ENCODE results near the gene TMEM14A. TPM values are rescaled to one million over a fixed set of nuclear protein-coding genes. Genes with fewer than 3 reads are reported as not detected.
"Not testable (repeated sequence)": the region's sequence is repeated elsewhere in the genome, so short reads cannot be mapped to it uniquely, and the experiment has no call there.

TMEM14A gene
- total RNA-seq, 2 donors from 2014 or later, result 9.2 to 12.6 TPM

GRCh38 chr6:52706001-52706400 is 35.1 kb downstream of the TMEM14A start:
- no peak overlapping the region for H3K4me3 Mint-ChIP-seq
- H3K4me1 Mint-ChIP-seq, result no peaks in the 10 kb centered on the region
- no peak for DNase-seq
- peaks cover 16% of the 10 kb centered on the region for H3K9me3 Mint-ChIP-seq
- peaks cover 1% of the 10 kb centered on the region for H3K27me3 Mint-ChIP-seq (ENCODE audit: insufficient read depth)
- Histone ChIP-seq H3K27me3 (ENCODE audit: control insufficient read depth, insufficient read depth, low read length, poor library complexity, severe bottlenecking) (no peaks in the 10 kb centered on the region), H3K9me3 (ENCODE audit: control insufficient read depth, low read length) (peaks cover 20% of the 10 kb centered on the region), H3K36me3 (ENCODE audit: control insufficient read depth, insufficient read depth, low read length) (no peaks in the 10 kb centered on the region), H3K4me1 (ENCODE audit: control insufficient read depth, insufficient read depth, low read length) (no peaks in the 10 kb centered on the region), H3K27ac (ENCODE audit: low read depth, low read length) (no peak overlapping the region), H3K4me3 (ENCODE audit: low read length) (no peak overlapping the region), H3K9ac (ENCODE audit: extremely low read depth, low read length, poor library complexity, severe bottlenecking) (no peak overlapping the region)
- no peak overlapping the region for H3K27ac Mint-ChIP-seq
- WGBS, 2 experiments (ENCODE audit: insufficient coverage in 1 of 2, insufficient read length in 1 of 2), result 98 to 100% methylated on average over 1 to 3 of the region's 3 CpGs
- TF ChIP-seq CTCF (conservative IDR thresholded peaks at IDR 0.05), result no peak
- H3K36me3 Mint-ChIP-seq (ENCODE audit: low read depth), result no peaks in the 10 kb centered on the region

GRCh38 chr6:52707963-52708680 is 37.2 kb downstream of the TMEM14A start:
- no peak for DNase-seq
- TF ChIP-seq CTCF (conservative IDR thresholded peaks at IDR 0.05), result no peak
- no peaks in the 10 kb centered on the region for H3K36me3 ChIP-seq (ENCODE audit: control insufficient read depth, insufficient read depth, low read length)
- H3K9ac ChIP-seq (ENCODE audit: extremely low read depth, low read length, poor library complexity, severe bottlenecking), result no peak overlapping the region
- H3K9me3 Mint-ChIP-seq, result peaks cover 16% of the 10 kb centered on the region
- peaks cover 20% of the 10 kb centered on the region for H3K9me3 ChIP-seq (ENCODE audit: control insufficient read depth, low read length)
- WGBS, 2 experiments (ENCODE audit: insufficient coverage in 1 of 2, insufficient read length in 1 of 2), result 91 to 100% methylated on average over 2 to 3 of the region's 3 CpGs
- no peak overlapping the region for H3K27ac Mint-ChIP-seq
- H3K36me3 Mint-ChIP-seq (ENCODE audit: low read depth), result no peaks in the 10 kb centered on the region
- H3K4me1 ChIP-seq (ENCODE audit: control insufficient read depth, insufficient read depth, low read length), result no peaks in the 10 kb centered on the region
- no peak overlapping the region for H3K27ac ChIP-seq (ENCODE audit: low read depth, low read length)
- H3K27me3 ChIP-seq (ENCODE audit: control insufficient read depth, insufficient read depth, low read length, poor library complexity, severe bottlenecking), result no peaks in the 10 kb centered on the region
- H3K27me3 Mint-ChIP-seq (ENCODE audit: insufficient read depth), result peaks cover 1% of the 10 kb centered on the region
- H3K4me1 Mint-ChIP-seq, result no peaks in the 10 kb centered on the region
- H3K4me3 ChIP-seq (ENCODE audit: low read length), result no peak overlapping the region
- no peak overlapping the region for H3K4me3 Mint-ChIP-seq

GRCh38 chr6:52712136-52712535 is 41.2 kb downstream of the TMEM14A start:
- Histone ChIP-seq H3K36me3 (ENCODE audit: control insufficient read depth, insufficient read depth, low read length) (no peaks in the 10 kb centered on the region), H3K9ac (ENCODE audit: extremely low read depth, low read length, poor library complexity, severe bottlenecking) (no peak overlapping the region), H3K4me3 (ENCODE audit: low read length) (no peak overlapping the region), H3K4me1 (ENCODE audit: control insufficient read depth, insufficient read depth, low read length) (no peaks in the 10 kb centered on the region), H3K9me3 (ENCODE audit: control insufficient read depth, low read length) (peaks cover 16% of the 10 kb centered on the region), H3K27ac (ENCODE audit: low read depth, low read length) (no peak overlapping the region), H3K27me3 (ENCODE audit: control insufficient read depth, insufficient read depth, low read length, poor library complexity, severe bottlenecking) (no peaks in the 10 kb centered on the region)
- Mint-ChIP-seq H3K27me3 (ENCODE audit: insufficient read depth) (no peaks in the 10 kb centered on the region), H3K36me3 (ENCODE audit: low read depth) (no peaks in the 10 kb centered on the region), H3K4me1 (no peaks in the 10 kb centered on the region), H3K4me3 (no peak overlapping the region), H3K9me3 (peaks cover 11% of the 10 kb centered on the region), H3K27ac (no peak overlapping the region)
- no peak for TF ChIP-seq CTCF (conservative IDR thresholded peaks at IDR 0.05)
- WGBS, 2 experiments (ENCODE audit: insufficient coverage in 1 of 2, insufficient read length in 1 of 2), result 89 to 100% methylated on average over 1 to 2 of the region's 2 CpGs
- DNase-seq, result no peak

- H3K36me3 Mint-ChIP-seq (ENCODE audit: low read depth); H3K36me3 ChIP-seq (ENCODE audit: control insufficient read depth, insufficient read depth, low read length); H3K4me1 Mint-ChIP-seq; H3K9me3 ChIP-seq (ENCODE audit: control insufficient read depth, low read length); H3K27ac ChIP-seq (ENCODE audit: low read depth, low read length); H3K4me3 Mint-ChIP-seq; H3K9me3 Mint-ChIP-seq; H3K27me3 Mint-ChIP-seq (ENCODE audit: insufficient read depth); H3K27me3 ChIP-seq (ENCODE audit: control insufficient read depth, insufficient read depth, low read length, poor library complexity, severe bottlenecking); DNase-seq; H3K4me1 ChIP-seq (ENCODE audit: control insufficient read depth, insufficient read depth, low read length); H3K9ac ChIP-seq (ENCODE audit: extremely low read depth, low read length, poor library complexity, severe bottlenecking); H3K4me3 ChIP-seq (ENCODE audit: low read length); H3K27ac Mint-ChIP-seq: not testable (repeated sequence)
- 94 to 95% methylated on average over 6 to 9 of the region's 9 CpGs for WGBS, 2 experiments (ENCODE audit: insufficient coverage in 1 of 2, insufficient read length in 1 of 2)
Measured at GRCh38 chr6:52714761-52715160, 43.8 kb downstream of the TMEM14A start.

Measured in endodermal cell (in vitro differentiated cells).